Urinary bladder (tissue), 4 donors: ENCODE data around the gene HSPB6. TPM values are rescaled to one million over a fixed set of nuclear protein-coding genes. Genes with fewer than 3 reads are reported as not detected.
A peak's percentile ranks its signal among the peaks of the same experiment; 100 is the strongest.

ENCODE experiments used
- DNase-seq: peaks from one replicate; pipeline ENCODE4 v3.0.0-alpha.2; 2015; ENCODE audit errors: extremely low spot score
- H3K27ac ChIP-seq: one replicate; pipeline ENCODE4 v1.5.1; 2013; ENCODE audit warnings: low read depth, mild to moderate bottlenecking, moderate library complexity
- H3K36me3 ChIP-seq: one replicate; pipeline ENCODE4 v1.6.1; 2013; ENCODE audit warnings: mild to moderate bottlenecking, moderate library complexity; ENCODE audit not compliant: insufficient read depth
- H3K4me1 ChIP-seq: one replicate; pipeline ENCODE4 v1.6.1; 2013; ENCODE audit warnings: mild to moderate bottlenecking, moderate library complexity; ENCODE audit not compliant: insufficient read depth
- H3K4me3 ChIP-seq: one replicate; pipeline ENCODE4 v1.5.1; 2013; ENCODE audit warnings: low read depth, low read length
- WGBS: extraction: QIAGEN DNeasy Blood & Tissue Kit; methylation state at CpG from one replicate; pipeline ENCODE4 v1.1.7; 2013; 5-methylcytosine and 5-hydroxymethylcytosine counted together
- polyA plus RNA-seq: library from polyadenylated mRNA; stranded (reverse); fragments of 200-250 nt; gene quantifications from one replicate; pipeline ENCODE4 v1.2.3, GENCODE V29; 2013
- total RNA-seq: library from RNA; depleted of rRNA; stranded (reverse); fragments of >200 nt; gene quantifications from one replicate; pipeline ENCODE4 v1.2.3, GENCODE V29; 2014
- donor health status: healthy with polysubstance abuse.
- donor health status: healthy.

The HSPB6 gene
- total and polyA plus RNA-seq, 2 donors, result 25.4 to 657 TPM

DNA sequence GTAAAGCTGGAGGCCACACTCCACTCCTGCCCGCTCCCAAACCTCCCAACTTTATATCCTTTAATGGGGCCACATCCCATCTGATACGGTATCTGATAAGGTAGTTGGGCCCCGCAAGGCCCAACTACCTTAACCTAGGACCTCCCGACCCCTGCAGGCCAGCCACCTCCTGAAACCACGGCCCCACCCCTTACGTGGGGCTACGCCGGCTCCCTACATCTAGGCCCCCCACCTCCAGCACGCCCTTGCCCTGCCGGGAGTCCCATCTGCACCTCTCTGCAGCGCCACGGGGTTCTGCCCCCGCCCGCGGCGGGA, 16.8 kb downstream of the HSPB6 start:
- no peaks in the 10 kb centered on the region for H3K4me1 ChIP-seq
- peaks cover 5% of the 10 kb centered on the region for H3K36me3 ChIP-seq
- H3K4me3 ChIP-seq, result peak overlapping the region; percentile 45
- peak overlapping the region; percentile 70 for H3K27ac ChIP-seq
- WGBS, result 3% methylated on average over 16 of the region's 16 CpGs
- no peak for DNase-seq

DNA sequence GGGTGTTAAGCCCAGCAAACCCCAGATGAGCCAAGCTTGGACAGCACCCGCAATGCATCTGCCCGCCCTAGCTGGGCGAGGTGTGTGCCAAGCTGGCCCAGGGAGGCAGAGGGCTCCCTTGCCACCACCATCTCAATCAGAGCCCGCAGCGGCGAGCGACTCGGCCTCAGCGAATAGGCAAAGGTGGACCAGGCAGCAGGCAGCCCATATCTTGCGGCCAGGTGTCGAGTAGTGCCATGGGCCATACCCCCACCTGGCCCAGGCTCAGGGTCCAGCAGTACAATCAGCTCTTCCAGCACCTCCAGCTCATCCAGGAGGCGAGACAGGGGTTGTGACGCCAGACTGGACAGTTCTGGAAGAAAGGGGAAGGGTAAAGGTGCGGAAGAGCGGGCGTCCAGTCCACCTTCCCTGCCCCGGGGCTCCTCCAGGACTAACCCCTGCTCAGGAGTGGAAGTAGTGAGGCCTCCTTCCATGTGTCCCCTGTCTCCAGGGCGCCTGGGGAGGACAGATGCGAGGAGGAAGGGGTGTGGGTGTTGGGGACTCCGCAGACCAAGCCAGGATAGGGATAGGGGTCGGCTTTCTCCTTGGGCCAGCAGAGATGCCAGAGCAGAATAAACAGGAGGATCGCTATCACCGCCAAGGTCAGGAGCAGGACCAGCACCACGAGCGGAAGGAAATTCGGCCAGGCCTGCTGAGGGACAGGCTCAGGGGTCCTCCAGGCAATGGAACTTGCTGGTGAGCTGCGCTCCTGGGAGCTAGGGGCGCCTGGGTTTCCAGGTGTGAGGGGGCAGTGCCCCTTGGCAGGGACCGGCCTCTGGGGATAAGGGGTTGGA, 17.3 kb downstream of the HSPB6 start:
- no peaks in the 10 kb centered on the region for H3K4me1 ChIP-seq
- H3K27ac ChIP-seq, result no peak overlapping the region
- 69% methylated on average over 29 of the region's 29 CpGs for WGBS
- H3K36me3 ChIP-seq, result peaks cover 5% of the 10 kb centered on the region
- peak overlapping the region; percentile 45 for H3K4me3 ChIP-seq
- DNase-seq, result no peak

- Histone ChIP-seq H3K36me3 (peaks cover 5% of the 10 kb centered on the region), H3K4me3 (no peak overlapping the region), H3K27ac (no peak overlapping the region), H3K4me1 (no peaks in the 10 kb centered on the region)
- WGBS, result 88% methylated on average over 2 of the region's 2 CpGs
- DNase-seq, result no peak
Measured at GRCh38 chr19:35738887-35739229, 18.0 kb downstream of the HSPB6 start.

DNA sequence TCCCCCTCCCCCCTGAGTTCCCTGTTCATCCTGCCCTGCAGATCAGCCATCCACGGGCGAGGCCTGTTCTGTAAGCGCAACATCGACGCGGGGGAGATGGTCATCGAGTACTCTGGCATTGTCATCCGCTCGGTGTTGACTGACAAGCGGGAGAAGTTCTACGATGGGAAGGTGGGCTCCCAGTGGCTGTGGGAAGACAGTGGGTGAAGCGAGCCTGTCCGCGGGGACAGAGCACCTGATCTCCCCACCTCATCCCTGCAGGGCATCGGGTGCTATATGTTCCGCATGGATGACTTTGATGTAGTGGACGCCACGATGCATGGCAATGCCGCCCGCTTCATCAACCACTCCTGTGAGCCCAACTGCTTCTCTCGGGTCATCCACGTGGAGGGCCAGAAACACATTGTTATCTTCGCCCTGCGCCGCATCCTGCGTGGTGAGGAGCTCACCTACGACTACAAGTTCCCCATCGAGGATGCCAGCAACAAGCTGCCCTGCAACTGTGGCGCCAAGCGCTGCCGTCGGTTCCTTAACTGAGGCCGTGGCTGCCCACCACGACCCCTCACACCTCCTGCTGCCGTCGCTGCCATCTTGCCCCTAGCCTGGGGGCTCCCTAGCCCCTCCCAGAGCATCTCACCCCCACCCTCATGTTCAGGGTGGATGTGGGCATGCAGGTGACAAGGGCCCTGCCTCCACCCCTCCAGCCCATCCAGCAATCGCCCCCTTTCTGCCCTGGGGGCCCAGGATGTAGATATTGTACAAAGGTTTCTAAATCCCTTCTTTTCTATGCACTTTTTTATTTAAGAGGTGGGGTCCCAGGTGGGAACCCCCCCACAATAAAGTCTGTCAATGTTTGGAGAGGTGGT, 18.6 kb downstream of the HSPB6 start:
- peaks cover 5% of the 10 kb centered on the region for H3K36me3 ChIP-seq
- DNase-seq, result no peak
- no peak overlapping the region for H3K27ac ChIP-seq
- WGBS, result 92% methylated on average over 37 of the region's 37 CpGs
- no peaks in the 10 kb centered on the region for H3K4me1 ChIP-seq
- H3K4me3 ChIP-seq, result no peak overlapping the region

- Histone ChIP-seq H3K27ac (no peak overlapping the region), H3K4me1 (no peaks in the 10 kb centered on the region), H3K36me3 (peaks cover 6% of the 10 kb centered on the region), H3K4me3 (no peak overlapping the region)
- 85% methylated on average over 22 of the region's 22 CpGs for whole genome bisulfite sequencing
- DNase-seq, result no peak
Measured at GRCh38 chr19:35736913-35737886, 19.6 kb downstream of the HSPB6 start.

GRCh38 chr19:35734889-35735288, 21.9 kb downstream of the HSPB6 start:
- no peak for DNase-seq
- Histone ChIP-seq H3K27ac (no peak overlapping the region), H3K4me1 (no peaks in the 10 kb centered on the region), H3K36me3 (peaks cover 13% of the 10 kb centered on the region), H3K4me3 (no peak overlapping the region)
- WGBS, result 87% methylated on average over 5 of the region's 5 CpGs

DNA sequence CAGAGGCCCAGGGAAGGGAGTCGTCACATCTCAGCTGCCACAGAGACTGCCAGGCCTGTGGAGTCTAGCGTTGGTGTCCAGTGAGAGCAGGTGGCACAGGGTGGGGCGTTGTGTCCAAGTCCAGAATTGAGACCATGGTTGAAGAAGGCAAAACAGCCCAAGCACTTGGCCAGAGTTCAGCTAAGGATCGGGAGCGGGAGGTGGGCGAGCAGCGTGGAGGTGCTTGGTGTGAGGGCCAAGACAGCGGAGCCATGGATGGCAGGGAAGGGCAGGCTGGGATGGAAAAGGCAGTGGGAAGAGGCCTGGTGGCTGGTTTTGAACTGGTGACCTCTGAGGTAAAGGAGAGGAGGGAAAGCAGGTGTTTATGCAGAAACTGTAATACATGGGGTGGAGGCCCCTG, 22.6 kb downstream of the HSPB6 start:
- Histone ChIP-seq H3K36me3 (peaks cover 13% of the 10 kb centered on the region), H3K27ac (no peak overlapping the region), H3K4me3 (no peak overlapping the region), H3K4me1 (no peaks in the 10 kb centered on the region)
- WGBS, result 94% methylated on average over 8 of the region's 8 CpGs
- DNase-seq, result no peak

GRCh38 chr19:35733180-35734125, 23.4 kb downstream of the HSPB6 start:
- H3K4me3 ChIP-seq, result no peak overlapping the region
- DNase-seq, result no peak
- H3K4me1 ChIP-seq, result no peaks in the 10 kb centered on the region
- H3K27ac ChIP-seq, result no peak overlapping the region
- H3K36me3 ChIP-seq, result peaks cover 17% of the 10 kb centered on the region
- 87% methylated on average over 35 of the region's 35 CpGs for WGBS

- DNase-seq, result no peak
- 79% methylated on average over 25 of the region's 25 CpGs for WGBS
- Histone ChIP-seq H3K4me3 (no peak overlapping the region), H3K4me1 (no peaks in the 10 kb centered on the region), H3K36me3 (peaks cover 16% of the 10 kb centered on the region), H3K27ac (no peak overlapping the region)
Measured at GRCh38 chr19:35732540-35733179, 24.2 kb downstream of the HSPB6 start.

GRCh38 chr19:35731779-35732405, 24.9 kb downstream of the HSPB6 start:
- 85% methylated on average over 21 of the region's 21 CpGs for WGBS
- H3K27ac ChIP-seq, result no peak overlapping the region
- H3K4me3 ChIP-seq, result no peak overlapping the region
- H3K36me3 ChIP-seq, result peaks cover 18% of the 10 kb centered on the region
- no peaks in the 10 kb centered on the region for H3K4me1 ChIP-seq
- DNase-seq, result no peak

GRCh38 chr19:35731353-35731752, 25.5 kb downstream of the HSPB6 start:
- H3K27ac ChIP-seq, result no peak overlapping the region
- WGBS, result 85% methylated on average over 9 of the region's 9 CpGs
- no peak for DNase-seq
- H3K36me3 ChIP-seq, result peaks cover 17% of the 10 kb centered on the region
- no peaks in the 10 kb centered on the region for H3K4me1 ChIP-seq
- no peak overlapping the region for H3K4me3 ChIP-seq

GRCh38 chr19:35730326-35730725, 26.5 kb downstream of the HSPB6 start:
- no peaks in the 10 kb centered on the region for H3K4me1 ChIP-seq
- H3K4me3 ChIP-seq, result no peak overlapping the region
- DNase-seq, result no peak
- peaks cover 17% of the 10 kb centered on the region for H3K36me3 ChIP-seq
- WGBS, result 93% methylated on average over 18 of the region's 18 CpGs
- H3K27ac ChIP-seq, result no peak overlapping the region
